Memory B cell (primary cell): ENCODE data around the gene ST3GAL2.
"Not testable (repeated sequence)": the region's sequence is repeated elsewhere in the genome, so short reads cannot be mapped to it uniquely, and the experiment has no call there.

Source experiments
- ATAC-seq: fragments of 150-1000 bp; cut with Tn5 transposase; 2 replicates; pipeline ENCODE4 v1.10.0; 2021; ENCODE audit warnings: low read depth, mild to moderate bottlenecking, moderate library complexity
- DNase-seq, 2 donors: peaks; one replicate each; pipeline ENCODE4 v3.0.0; 2022; ENCODE audit warnings: low spot score in 2 of 2
- H3K27ac Mint-ChIP-seq: one replicate; pipeline ENCODE4 v1.8.0; 2022; ENCODE audit warnings: mild to moderate bottlenecking, moderate library complexity, mixed read lengths
- H3K27me3 Mint-ChIP-seq: one replicate; pipeline ENCODE4 v1.8.0; 2022; ENCODE audit warnings: mixed read lengths
- H3K36me3 Mint-ChIP-seq: one replicate; pipeline ENCODE4 v1.8.0; 2022; ENCODE audit warnings: mild to moderate bottlenecking, mixed read lengths
- H3K4me1 Mint-ChIP-seq: one replicate; pipeline ENCODE4 v1.8.0; 2022; ENCODE audit warnings: mixed read lengths
- H3K4me3 Mint-ChIP-seq: one replicate; pipeline ENCODE4 v1.8.0; 2022; ENCODE audit warnings: mild to moderate bottlenecking, moderate library complexity, mixed read lengths
- H3K9me3 Mint-ChIP-seq: one replicate; pipeline ENCODE4 v1.8.0; 2022; ENCODE audit warnings: mixed read lengths

The ST3GAL2 gene

DNA sequence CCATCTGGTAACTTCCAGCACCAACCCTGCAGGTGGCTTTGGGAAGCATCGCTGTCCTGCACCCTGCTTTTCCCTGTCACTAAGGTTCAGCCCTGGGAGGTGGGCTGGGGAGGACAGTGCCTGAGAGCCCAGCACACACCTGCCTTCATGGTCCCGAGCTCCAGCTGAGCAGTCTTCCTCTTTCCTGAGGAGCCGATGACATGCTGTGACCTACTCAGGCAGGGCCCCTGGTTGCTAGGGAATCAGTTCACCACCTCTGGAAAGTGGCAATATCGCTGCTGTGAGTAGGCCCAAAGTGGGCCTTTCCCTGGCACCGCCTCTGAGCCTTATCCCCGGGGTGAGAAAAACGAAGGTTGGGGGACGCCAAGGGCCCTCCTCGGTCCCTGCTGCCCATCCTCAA, 17.9 kb downstream of the ST3GAL2 start:
- Mint-ChIP-seq H3K4me1 (peaks cover 33% of the 10 kb centered on the region), H3K27me3 (no peaks in the 10 kb centered on the region)
- ATAC-seq: no peak

GRCh38 chr16:70419384-70420327, 19.2 kb downstream of the ST3GAL2 start:
- Mint-ChIP-seq H3K27ac (no peak overlapping the region), H3K27me3 (no peaks in the 10 kb centered on the region), H3K4me3 (no peak overlapping the region), H3K4me1 (peaks cover 34% of the 10 kb centered on the region), H3K36me3 (peaks cover 6% of the 10 kb centered on the region), H3K9me3 (no peaks in the 10 kb centered on the region)
- no peak for ATAC-seq
- DNase-seq: no peak

More for the DNA sequence above, 17.9 kb downstream of the ST3GAL2 start:
- peaks cover 5% of the 10 kb centered on the region for H3K36me3 Mint-ChIP-seq
- H3K27ac Mint-ChIP-seq: no peak overlapping the region
- no peaks in the 10 kb centered on the region for H3K9me3 Mint-ChIP-seq
- H3K4me3 Mint-ChIP-seq: no peak overlapping the region
- DNase-seq: no peak

DNA sequence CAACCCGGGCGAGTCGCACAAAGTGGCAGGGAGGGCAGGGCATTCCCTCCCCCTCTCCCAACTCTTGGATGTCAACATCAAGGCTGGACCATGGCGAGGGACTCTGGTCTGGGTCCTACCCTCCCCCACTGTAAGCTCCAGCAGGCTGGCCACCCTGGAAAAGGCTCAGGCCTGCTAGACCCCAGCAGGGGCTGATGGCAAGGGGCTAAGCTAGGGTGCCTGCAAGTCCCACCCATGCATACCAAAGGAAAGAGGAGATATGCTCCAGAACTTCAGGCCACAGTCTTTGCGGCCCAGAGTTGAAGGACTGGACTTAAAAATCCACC, 19.9 kb downstream of the ST3GAL2 start:
- Mint-ChIP-seq H3K27ac (no peak overlapping the region), H3K27me3 (no peaks in the 10 kb centered on the region), H3K36me3 (peaks cover 6% of the 10 kb centered on the region), H3K9me3 (no peaks in the 10 kb centered on the region), H3K4me1 (peaks cover 34% of the 10 kb centered on the region), H3K4me3 (no peak overlapping the region)
- no peak for ATAC-seq
- DNase-seq: no peak

- H3K27ac Mint-ChIP-seq: peak overlapping the region; percentile 66
- DNase-seq (no peak), ATAC-seq (no peak)
- no peaks in the 10 kb centered on the region for H3K9me3 Mint-ChIP-seq
- peaks cover 6% of the 10 kb centered on the region for H3K36me3 Mint-ChIP-seq
- H3K4me3 Mint-ChIP-seq: no peak overlapping the region
- H3K27me3 Mint-ChIP-seq: no peaks in the 10 kb centered on the region
- H3K4me1 Mint-ChIP-seq: peaks cover 34% of the 10 kb centered on the region
These were observed 20.5 kb downstream of the ST3GAL2 start for GRCh38 chr16:70418274-70418992.

DNA sequence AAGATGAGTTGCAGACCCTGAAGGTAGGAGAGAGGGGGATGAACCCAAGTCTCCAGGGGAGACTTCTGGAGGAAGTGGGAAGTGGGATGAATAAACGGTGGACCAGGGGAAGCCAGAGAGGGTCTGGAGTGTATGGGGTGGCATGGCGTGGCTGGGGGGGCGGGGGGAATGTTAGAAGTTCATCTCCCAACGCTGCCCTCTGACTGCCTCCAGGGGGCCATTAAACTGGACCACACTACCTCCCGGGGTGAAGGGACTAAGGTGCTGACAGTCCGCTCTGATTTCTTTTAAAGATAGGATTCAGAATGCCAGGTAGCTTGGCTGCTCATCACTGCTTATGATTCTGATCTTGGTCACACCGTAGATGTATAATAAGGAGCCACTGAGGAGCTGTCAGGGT, 21.2 kb downstream of the ST3GAL2 start:
- H3K4me3 Mint-ChIP-seq: peak overlapping the region; percentile 1
- ATAC-seq (no peak), DNase-seq (no peak)
- H3K27ac Mint-ChIP-seq: peak overlapping the region; percentile 66
- H3K9me3 Mint-ChIP-seq: no peaks in the 10 kb centered on the region
- no peaks in the 10 kb centered on the region for H3K27me3 Mint-ChIP-seq
- H3K36me3 Mint-ChIP-seq: peaks cover 6% of the 10 kb centered on the region
- peaks cover 34% of the 10 kb centered on the region for H3K4me1 Mint-ChIP-seq

GRCh38 chr16:70416748-70417616, 21.9 kb downstream of the ST3GAL2 start:
- Mint-ChIP-seq H3K36me3 (peaks cover 5% of the 10 kb centered on the region), H3K9me3 (no peaks in the 10 kb centered on the region), H3K27me3 (no peaks in the 10 kb centered on the region), H3K4me1 (peaks cover 34% of the 10 kb centered on the region), H3K27ac (peak overlapping the region; percentile 66), H3K4me3 (peak overlapping the region; percentile 56)
- peak in 1 of 2 donors; percentile 46 for DNase-seq
- ATAC-seq: peak; percentile 98

DNA sequence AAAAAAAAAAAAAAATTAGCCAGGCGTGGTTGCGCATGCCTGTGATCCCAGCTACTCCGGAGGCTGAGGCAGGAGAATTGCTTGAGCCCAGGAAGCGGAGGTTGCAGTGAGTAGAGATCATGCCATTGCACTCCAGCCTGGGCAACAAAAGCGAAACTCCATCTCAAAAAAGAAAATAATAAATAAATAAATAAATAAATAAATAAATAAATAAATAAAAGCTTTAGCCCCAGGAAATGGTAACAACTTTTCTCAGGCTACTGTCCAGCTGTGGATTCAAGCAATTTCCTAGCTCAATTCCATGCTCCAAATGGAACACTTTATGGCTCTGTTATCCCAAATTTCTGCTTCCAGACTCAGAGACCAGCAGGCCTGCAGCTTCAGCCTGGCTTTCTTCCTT, 25.3 kb downstream of the ST3GAL2 start:
- ATAC-seq, H3K27me3 Mint-ChIP-seq, H3K9me3 Mint-ChIP-seq, H3K36me3 Mint-ChIP-seq, H3K4me3 Mint-ChIP-seq, DNase-seq, H3K27ac Mint-ChIP-seq: not testable (repeated sequence)
- H3K4me1 Mint-ChIP-seq: peaks cover 25% of the 10 kb centered on the region

DNA sequence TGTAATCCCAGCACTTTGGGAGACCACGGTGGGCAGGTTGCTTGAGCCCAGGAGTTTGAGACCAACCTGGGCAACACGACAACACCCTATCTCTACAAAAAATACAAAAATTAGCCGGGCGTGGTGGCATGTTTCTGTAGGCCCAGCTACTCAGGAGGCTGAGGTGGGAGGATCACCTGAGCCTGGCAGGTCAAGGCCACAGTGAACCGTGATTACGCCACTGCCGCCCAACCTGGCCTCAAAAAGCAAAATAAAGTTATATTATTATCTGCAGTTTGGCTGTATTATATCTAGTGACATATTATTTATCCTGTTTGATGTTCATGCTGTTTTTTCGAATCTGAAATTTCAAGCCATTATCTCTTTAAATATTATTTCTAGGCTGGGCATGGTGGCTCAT, 26.5 kb downstream of the ST3GAL2 start:
- Mint-ChIP-seq H3K36me3 (peaks cover 8% of the 10 kb centered on the region), H3K4me3 (no peak overlapping the region), H3K9me3 (no peaks in the 10 kb centered on the region), H3K27ac (no peak overlapping the region), H3K4me1 (peaks cover 23% of the 10 kb centered on the region), H3K27me3 (peaks cover 4% of the 10 kb centered on the region)
- no peak for DNase-seq
- ATAC-seq: no peak

GRCh38 chr16:70410734-70411133, 28.2 kb downstream of the ST3GAL2 start:
- no peak overlapping the region for H3K27ac Mint-ChIP-seq
- peaks cover 7% of the 10 kb centered on the region for H3K36me3 Mint-ChIP-seq
- DNase-seq: no peak
- no peak for ATAC-seq
- H3K4me3 Mint-ChIP-seq: no peak overlapping the region
- no peaks in the 10 kb centered on the region for H3K9me3 Mint-ChIP-seq
- H3K27me3 Mint-ChIP-seq: peaks cover 8% of the 10 kb centered on the region
- peaks cover 16% of the 10 kb centered on the region for H3K4me1 Mint-ChIP-seq

- peaks cover 12% of the 10 kb centered on the region for H3K27me3 Mint-ChIP-seq
These were observed 31.1 kb downstream of the ST3GAL2 start for GRCh38 chr16:70407811-70408274.

DNA sequence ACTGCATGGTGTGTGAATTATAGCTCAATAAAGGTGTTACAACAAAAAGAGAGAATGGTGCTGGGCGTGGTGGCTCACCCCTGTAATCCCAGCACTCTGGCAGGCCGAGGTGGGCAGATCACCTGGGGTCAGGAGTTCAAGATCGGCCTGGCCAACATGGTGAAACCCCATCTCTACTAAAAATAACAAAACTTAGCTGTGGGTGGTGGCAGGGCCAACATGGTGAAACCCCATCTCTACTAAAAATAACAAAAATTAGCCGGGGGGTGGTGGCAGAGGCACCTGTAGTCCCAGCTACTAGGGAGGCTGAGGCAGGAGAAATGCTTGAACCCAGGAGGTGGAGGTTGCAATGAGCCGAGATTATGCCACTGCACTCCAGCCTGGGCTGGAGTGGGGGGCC, 32.8 kb downstream of the ST3GAL2 start:
- ATAC-seq, H3K36me3 Mint-ChIP-seq, H3K27ac Mint-ChIP-seq, H3K4me3 Mint-ChIP-seq, DNase-seq, H3K9me3 Mint-ChIP-seq: not testable (repeated sequence)
- Mint-ChIP-seq H3K27me3 (peaks cover 16% of the 10 kb centered on the region), H3K4me1 (peaks cover 38% of the 10 kb centered on the region)

More at GRCh38 chr16:70407811-70408274, 31.1 kb downstream of the ST3GAL2 start:
- H3K27ac Mint-ChIP-seq: no peak overlapping the region
- no peak for DNase-seq
- peaks cover 12% of the 10 kb centered on the region for H3K36me3 Mint-ChIP-seq
- H3K4me1 Mint-ChIP-seq: peaks cover 36% of the 10 kb centered on the region
- no peak overlapping the region for H3K4me3 Mint-ChIP-seq
- H3K9me3 Mint-ChIP-seq: no peaks in the 10 kb centered on the region
- ATAC-seq: no peak

DNA sequence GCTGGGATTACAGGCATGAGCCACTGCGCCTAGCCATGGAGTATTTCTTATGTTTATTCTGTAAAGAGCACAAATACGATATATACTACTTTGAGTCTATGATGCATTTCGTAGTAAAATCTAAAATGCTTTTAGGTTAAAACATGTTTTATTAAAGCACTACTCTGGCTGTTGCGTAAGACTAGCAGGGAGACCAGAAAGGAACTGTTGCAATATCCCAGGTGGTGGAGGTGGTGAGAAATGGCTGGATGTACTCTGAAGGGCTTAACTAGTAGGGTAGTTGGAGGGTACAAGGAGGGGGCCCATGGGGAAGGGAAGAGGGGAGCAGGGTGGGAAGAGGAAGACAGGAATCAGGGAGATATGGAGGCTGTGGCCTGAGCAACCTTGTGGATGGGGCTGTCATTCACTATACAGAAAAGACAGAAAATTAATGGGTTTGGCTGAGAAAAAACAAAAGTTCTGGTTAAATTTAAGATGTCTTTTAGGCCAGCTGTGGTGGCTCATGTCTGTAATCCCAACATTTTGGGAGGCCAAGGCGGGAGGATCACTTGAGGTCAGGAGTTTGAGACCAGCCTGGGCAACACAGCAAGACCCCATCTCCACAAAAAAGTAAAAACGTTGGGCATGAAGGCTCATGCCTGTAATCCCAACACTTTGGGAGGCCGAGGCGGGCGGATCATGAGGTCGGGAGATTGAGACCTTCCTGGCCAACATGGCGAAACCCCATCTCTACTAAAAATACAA, 35.8 kb downstream of the ST3GAL2 start:
- peaks cover 11% of the 10 kb centered on the region for H3K36me3 Mint-ChIP-seq
- no peak for ATAC-seq

DNA sequence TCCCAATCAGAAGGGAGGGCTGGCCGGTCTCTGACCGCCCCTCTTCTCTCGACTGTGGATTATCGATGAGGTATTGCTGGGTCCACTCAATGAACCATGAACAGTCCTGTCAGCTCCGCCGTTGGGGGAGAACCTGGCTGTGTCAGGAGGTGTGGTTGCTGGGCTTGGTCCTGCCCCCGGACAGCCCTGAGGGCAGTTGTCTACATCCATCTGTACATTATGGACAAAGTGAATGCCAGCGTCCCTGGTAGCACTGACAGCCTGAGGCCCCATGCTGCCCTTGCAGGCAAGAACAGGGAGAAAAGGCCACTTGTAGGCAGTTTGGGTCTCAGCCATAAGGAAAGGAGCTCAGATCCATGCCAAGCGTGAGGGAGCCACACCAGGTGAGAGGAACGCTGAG, 38.9 kb downstream of the ST3GAL2 start:
- H3K27ac Mint-ChIP-seq: no peak overlapping the region
- DNase-seq (no peak), ATAC-seq (no peak)
- peaks cover 9% of the 10 kb centered on the region for H3K36me3 Mint-ChIP-seq
- H3K4me1 Mint-ChIP-seq: peaks cover 19% of the 10 kb centered on the region
- no peak overlapping the region for H3K4me3 Mint-ChIP-seq
- H3K27me3 Mint-ChIP-seq: peaks cover 8% of the 10 kb centered on the region
- H3K9me3 Mint-ChIP-seq: no peaks in the 10 kb centered on the region

More for the DNA sequence above, 35.8 kb downstream of the ST3GAL2 start:
- H3K9me3 Mint-ChIP-seq: no peaks in the 10 kb centered on the region
- peak overlapping the region; percentile 48 for H3K27ac Mint-ChIP-seq
- H3K4me3 Mint-ChIP-seq: peak overlapping the region; percentile 4
- peaks cover 14% of the 10 kb centered on the region for H3K27me3 Mint-ChIP-seq
- H3K4me1 Mint-ChIP-seq: peaks cover 33% of the 10 kb centered on the region
- no peak for DNase-seq
